Peyer's patch (tissue), 4 donors: ENCODE data around the gene IQCB1. TPM values are rescaled to one million over a fixed set of nuclear protein-coding genes. Genes with fewer than 3 reads are reported as not detected.

Experiments used
- DNase-seq, 3 donors: peaks; one replicate each; pipeline ENCODE4 v3.0.0-alpha.2; 2017 to 2019
- H3K27ac ChIP-seq, 4 donors: fragments of 200-600 bp; sonication (generic); one replicate each; pipeline ENCODE4 v1.5.1; 2016 to 2019
- H3K27me3 ChIP-seq, 2 donors: fragments of 200-600 bp; sonication (generic); one replicate each; pipeline ENCODE4 v1.5.1; 2019
- H3K36me3 ChIP-seq, 3 donors: fragments of 200-600 bp; sonication (generic); one replicate each; pipeline ENCODE4 v1.5.1; 2016 to 2019
- H3K4me1 ChIP-seq, 4 donors: fragments of 200-600 bp; sonication (generic); one replicate each; pipeline ENCODE4 v1.5.1; 2016 to 2019
- H3K4me3 ChIP-seq, 4 donors: fragments of 200-600 bp; sonication (generic); 1 replicate in 3 of 4; 2 replicates in 1 of 4; pipeline ENCODE4 v1.5.1; 2016 to 2019; ENCODE audit warnings: mild to moderate bottlenecking in 1 of 4
- H3K9me3 ChIP-seq, 4 donors: fragments of 200-600 bp; sonication (generic); one replicate each; pipeline ENCODE4 v1.5.1; 2016 to 2019; ENCODE audit warnings: mild to moderate bottlenecking in 1 of 4
- POLR2A ChIP-seq, 2 donors: fragments of 450-650 bp; IDR thresholded peaks; one replicate each; pipeline ENCODE4 v1.5.1; 2017; ENCODE audit warnings: antibody characterized with exemption in 2 of 2, mild to moderate bottlenecking in 2 of 2, moderate library complexity in 2 of 2
- total RNA-seq, 4 donors: library from RNA; depleted of rRNA; stranded (reverse); fragments of >200 nt; gene quantifications; one replicate each; pipeline ENCODE4 v1.1.0, GENCODE V29; 2016
- TF ChIP-seq, protein P1 (sequence below), 6 experiments: fragments of 450-650 bp in 4 of 6; fragments of 200-600 bp in 2 of 6; sonication (generic) in 1 of 6; IDR thresholded peaks; one replicate each; pipeline ENCODE4 v1.5.1; 2017 to 2019; ENCODE audit warnings: antibody characterized with exemption in 6 of 6, mild to moderate bottlenecking in 3 of 6, moderate library complexity in 1 of 6

Gene IQCB1
- total RNA-seq, 4 donors from 2014 or later, result 22.8 to 50.3 (median 29.6) TPM

DNA sequence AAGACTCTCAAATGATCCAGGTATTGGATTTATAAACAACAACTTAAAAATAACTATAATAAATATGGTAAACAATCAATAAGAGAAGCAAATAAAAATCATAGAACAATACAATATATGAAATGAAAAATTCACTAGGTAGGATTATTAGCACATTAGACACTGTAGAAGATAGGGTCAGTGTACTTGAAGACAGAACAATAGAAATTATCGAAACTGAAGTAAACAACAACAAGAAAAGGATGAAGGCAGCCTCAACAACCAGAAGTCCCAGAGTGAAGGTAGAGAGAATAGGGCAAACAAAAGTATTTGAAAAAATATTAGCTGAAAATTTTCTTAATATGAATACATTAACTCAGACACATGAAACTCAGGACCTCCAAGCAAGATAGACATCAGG, 11.9 kb downstream of the IQCB1 start:
- H3K27me3 ChIP-seq, result no peaks in the 10 kb centered on the region
- peaks cover 0 to 59% (median 0%) of the 10 kb centered on the region in 3 donors for H3K36me3 ChIP-seq
- TF ChIP-seq, protein P1, sequence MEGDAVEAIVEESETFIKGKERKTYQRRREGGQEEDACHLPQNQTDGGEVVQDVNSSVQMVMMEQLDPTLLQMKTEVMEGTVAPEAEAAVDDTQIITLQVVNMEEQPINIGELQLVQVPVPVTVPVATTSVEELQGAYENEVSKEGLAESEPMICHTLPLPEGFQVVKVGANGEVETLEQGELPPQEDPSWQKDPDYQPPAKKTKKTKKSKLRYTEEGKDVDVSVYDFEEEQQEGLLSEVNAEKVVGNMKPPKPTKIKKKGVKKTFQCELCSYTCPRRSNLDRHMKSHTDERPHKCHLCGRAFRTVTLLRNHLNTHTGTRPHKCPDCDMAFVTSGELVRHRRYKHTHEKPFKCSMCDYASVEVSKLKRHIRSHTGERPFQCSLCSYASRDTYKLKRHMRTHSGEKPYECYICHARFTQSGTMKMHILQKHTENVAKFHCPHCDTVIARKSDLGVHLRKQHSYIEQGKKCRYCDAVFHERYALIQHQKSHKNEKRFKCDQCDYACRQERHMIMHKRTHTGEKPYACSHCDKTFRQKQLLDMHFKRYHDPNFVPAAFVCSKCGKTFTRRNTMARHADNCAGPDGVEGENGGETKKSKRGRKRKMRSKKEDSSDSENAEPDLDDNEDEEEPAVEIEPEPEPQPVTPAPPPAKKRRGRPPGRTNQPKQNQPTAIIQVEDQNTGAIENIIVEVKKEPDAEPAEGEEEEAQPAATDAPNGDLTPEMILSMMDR (IDR thresholded peaks at IDR 0.05), result no peak
- TF ChIP-seq POLR2A (IDR thresholded peaks at IDR 0.05), result no peak
- no peaks in the 10 kb centered on the region for H3K9me3 ChIP-seq
- H3K4me3 ChIP-seq, result no peak overlapping the region
- no peaks in the 10 kb centered on the region for H3K4me1 ChIP-seq
- no peak overlapping the region for H3K27ac ChIP-seq
- no peak for DNase-seq

- TF ChIP-seq, protein P1 (IDR thresholded peaks at IDR 0.05), result no peak
- TF ChIP-seq POLR2A (IDR thresholded peaks at IDR 0.05), result no peak
- no peaks in the 10 kb centered on the region for H3K27me3 ChIP-seq
- peaks cover 0 to 56% (median 0%) of the 10 kb centered on the region in 3 donors for H3K36me3 ChIP-seq
- H3K9me3 ChIP-seq, result no peaks in the 10 kb centered on the region
- H3K27ac ChIP-seq, result no peak overlapping the region
- DNase-seq, result no peak
- H3K4me1 ChIP-seq, result no peaks in the 10 kb centered on the region
- no peak overlapping the region for H3K4me3 ChIP-seq
These were observed 13.2 kb downstream of the IQCB1 start for GRCh38 chr3:121821421-121822199.

DNA sequence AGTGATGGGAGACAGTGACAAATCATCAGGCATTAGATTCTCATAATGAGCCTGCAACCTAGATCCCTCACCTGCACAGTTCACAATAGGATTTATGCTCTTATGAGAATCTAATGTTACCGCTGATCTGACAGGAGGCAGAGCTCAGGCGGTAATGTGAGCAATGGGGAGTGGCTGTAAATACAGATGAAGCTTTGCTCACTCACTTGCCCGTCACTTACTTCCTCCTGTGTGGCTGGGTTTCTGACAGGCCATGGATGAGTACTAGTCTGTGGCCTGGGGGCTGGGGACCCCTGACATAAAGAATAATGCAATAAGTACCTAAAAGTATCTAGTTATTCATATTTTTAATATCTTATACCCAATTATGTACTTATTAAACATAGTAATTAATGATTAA, 15.6 kb downstream of the IQCB1 start:
- no peaks in the 10 kb centered on the region for H3K4me1 ChIP-seq
- no peak for DNase-seq
- no peaks in the 10 kb centered on the region for H3K9me3 ChIP-seq
- no peak overlapping the region for H3K4me3 ChIP-seq
- TF ChIP-seq POLR2A (IDR thresholded peaks at IDR 0.05), result no peak
- TF ChIP-seq, protein P1 (IDR thresholded peaks at IDR 0.05), result no peak
- no peaks in the 10 kb centered on the region for H3K27me3 ChIP-seq
- no peak overlapping the region for H3K27ac ChIP-seq
- peaks cover 0 to 34% (median 0%) of the 10 kb centered on the region in 3 donors for H3K36me3 ChIP-seq

- H3K4me3 ChIP-seq, result no peak overlapping the region
- H3K9me3 ChIP-seq, result no peaks in the 10 kb centered on the region
- H3K27ac ChIP-seq, result no peak overlapping the region
- TF ChIP-seq, protein P1 (IDR thresholded peaks at IDR 0.05), result no peak
- no peak for TF ChIP-seq POLR2A (IDR thresholded peaks at IDR 0.05)
- no peaks in the 10 kb centered on the region for H3K27me3 ChIP-seq
- no peak for DNase-seq
- no peaks in the 10 kb centered on the region for H3K4me1 ChIP-seq
- peaks cover 0 to 27% (median 0%) of the 10 kb centered on the region in 3 donors for H3K36me3 ChIP-seq
These were observed 16.3 kb downstream of the IQCB1 start for GRCh38 chr3:121818578-121818977.

DNA sequence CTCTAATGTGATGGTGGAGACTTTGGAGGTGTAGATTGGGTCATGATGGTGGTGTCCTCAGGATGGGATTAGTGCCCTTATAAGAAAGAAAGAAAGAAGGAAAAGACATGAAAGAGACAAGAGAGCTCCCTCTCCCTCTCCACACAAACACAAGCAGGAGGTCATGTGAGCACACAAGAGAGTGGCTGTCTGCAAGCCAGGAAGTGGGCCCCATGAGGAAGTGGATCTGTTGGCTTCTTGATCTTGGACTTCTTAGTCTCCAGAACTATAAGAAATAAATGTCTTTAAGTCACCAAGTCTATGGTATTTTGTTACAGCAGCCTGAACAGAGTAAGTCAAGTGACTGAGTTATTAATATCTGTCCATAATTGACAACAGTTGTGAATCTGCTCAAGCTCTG, 17.1 kb downstream of the IQCB1 start:
- H3K9me3 ChIP-seq, result no peaks in the 10 kb centered on the region
- TF ChIP-seq, protein P1 (IDR thresholded peaks at IDR 0.05), result no peak
- no peak for TF ChIP-seq POLR2A (IDR thresholded peaks at IDR 0.05)
- H3K4me1 ChIP-seq, result no peaks in the 10 kb centered on the region
- no peak overlapping the region for H3K4me3 ChIP-seq
- H3K27me3 ChIP-seq, result no peaks in the 10 kb centered on the region
- H3K27ac ChIP-seq, result no peak overlapping the region
- H3K36me3 ChIP-seq, result peaks cover 0 to 23% (median 0%) of the 10 kb centered on the region in 3 donors
- peak in 1 of 3 donors; percentile 44 for DNase-seq
